HCT116 (cell line): ENCODE data around the gene RAB31. TPM values are rescaled to one million over a fixed set of nuclear protein-coding genes. Genes with fewer than 3 reads are reported as not detected.

Experiments
- ATAC-seq: fragments of 200-7000 bp; cut with Tn5 transposase; 2 replicates; pipeline ENCODE4 v1.9.1; 2020; ENCODE audit warnings: mild to moderate bottlenecking, moderate library complexity
- BruUV-seq: library from RNA; stranded (reverse); fragments of 400-500 nt; replicated peaks from 2 replicates; lab custom pipeline; 2021; lab: Mats Ljungman, UMichigan
- CTCF ChIA-PET: fragments of 300-600 bp; sonication (Branson Sonifier 250); formaldehyde crosslinking; loops from one replicate; lab custom pipeline; 2021; ENCODE audit warnings: antibody characterized with exemption; lab: Charles Lee
- POLR2A ChIA-PET: fragments of 300-600, 350-600 bp; sonication (Branson Sonifier 250); formaldehyde crosslinking; loops from one replicate; lab custom pipeline; 2021; ENCODE audit warnings: antibody characterized with exemption; lab: Charles Lee
- RAD21 ChIA-PET, 2 experiments: fragments of 300-600 bp; sonication (Branson Sonifier 250); formaldehyde crosslinking; loops; one replicate each; lab custom pipeline; 2023; ENCODE audit warnings: low total read pairs in 2 of 2; ENCODE audit not compliant: uncharacterized antibody in 2 of 2, unreplicated experiment in 2 of 2, low non-redundant PET in 1 of 2; lab: Charles Lee
- DNase-seq: peaks from one replicate; pipeline ENCODE4 v3.0.0-alpha.2; 2010; ENCODE audit warnings: low read depth, low spot score
- H2AFZ ChIP-seq: fragments of 200-600 bp; shearing (Covaris generic), sonication (generic); 2 replicates; pipeline ENCODE4 v1.6.1; 2017; ENCODE audit warnings: low read depth, mixed run types, mixed read lengths, antibody characterized with exemption, low read length; ENCODE audit not compliant: poor library complexity, severe bottlenecking
- H3K27ac ChIP-seq: 2 replicates; pipeline ENCODE4 v1.5.1; 2012; ENCODE audit warnings: low read depth, low read length
- H3K27me3 ChIP-seq: fragments of 200-600 bp; sonication (generic); 2 replicates; pipeline ENCODE4 v1.6.1; 2016; ENCODE audit warnings: mixed run types, low read length, mixed read lengths; ENCODE audit not compliant: insufficient read depth
- H3K36me3 ChIP-seq, 2 experiments: fragments of 200-500 bp in 1 of 2; fragments of 200-600 bp in 1 of 2; sonication (Bioruptor generic) in 1 of 2; sonication (generic) in 1 of 2; 2 replicates each; pipeline versions ENCODE4 v1.5.1 to v1.6.1; 2014 to 2016; ENCODE audit warnings: low read length in 2 of 2, inconsistent platforms in 1 of 2, mixed read lengths in 1 of 2, mixed run types in 1 of 2; ENCODE audit not compliant: insufficient read depth in 2 of 2, control insufficient read depth in 1 of 2
- H3K4me1 ChIP-seq, 2 experiments: fragments of 200-600 bp in 1 of 2; sonication (generic) in 1 of 2; 2 replicates each; pipeline versions ENCODE4 v1.5.1 to v1.6.1; 2012 to 2017; ENCODE audit warnings: low read length in 2 of 2, inconsistent platforms in 1 of 2, mild to moderate bottlenecking in 1 of 2, mixed read lengths in 1 of 2, mixed run types in 1 of 2, moderate library complexity in 1 of 2; ENCODE audit not compliant: insufficient read depth in 2 of 2, control insufficient read depth in 1 of 2
- H3K4me2 ChIP-seq: fragments of 200-600 bp; sonication (generic); 2 replicates; pipeline ENCODE4 v1.6.1; 2017; ENCODE audit warnings: mixed run types, low read length, mixed read lengths
- H3K4me3 ChIP-seq, 2 experiments: fragments of 200-600 bp in 1 of 2; sonication (generic) in 1 of 2; replicated peaks in 1 of 2; 2 replicates each; pipeline ENCODE4 v1.5.1; 2011 to 2016; ENCODE audit warnings: low read length in 2 of 2, control low read depth in 1 of 2, low read depth in 1 of 2, mild to moderate bottlenecking in 1 of 2, mixed read lengths in 1 of 2, mixed run types in 1 of 2
- H3K79me2 ChIP-seq: fragments of 200-600 bp; sonication (generic); 2 replicates; pipeline ENCODE4 v1.6.1; 2017; ENCODE audit warnings: mild to moderate bottlenecking, mixed run types, low read length, moderate library complexity, mixed read lengths; ENCODE audit not compliant: insufficient read depth
- H3K9ac ChIP-seq: fragments of 200-600 bp; sonication (generic); 2 replicates; pipeline ENCODE4 v1.6.1; 2016; ENCODE audit warnings: low read length, mixed read lengths
- H3K9me2 ChIP-seq: fragments of 200-600 bp; sonication (generic), shearing (Covaris generic); 2 replicates; pipeline ENCODE4 v1.6.1; 2017; ENCODE audit warnings: mixed run types, mild to moderate bottlenecking, moderate library complexity; ENCODE audit not compliant: insufficient read depth
- H3K9me3 ChIP-seq, 2 experiments: fragments of 200-500 bp in 1 of 2; fragments of 200-600 bp in 1 of 2; sonication (Bioruptor generic) in 1 of 2; sonication (generic) in 1 of 2; 2 replicates each; pipeline ENCODE4 v1.6.1; 2014 to 2017; ENCODE audit warnings: low read length in 2 of 2, mixed read lengths in 2 of 2, inconsistent platforms in 1 of 2, low read depth in 1 of 2, mild to moderate bottlenecking in 1 of 2, mixed run types in 1 of 2, moderate library complexity in 1 of 2; ENCODE audit not compliant: control insufficient read depth in 1 of 2, insufficient read depth in 1 of 2
- H4K20me1 ChIP-seq: fragments of 200-600 bp; sonication (generic), shearing (Covaris generic); 2 replicates; pipeline ENCODE4 v1.6.1; 2017; ENCODE audit warnings: mixed run types, mild to moderate bottlenecking, moderate library complexity; ENCODE audit not compliant: insufficient read depth
- ATF3 ChIP-seq: IDR thresholded peaks from 2 replicates; pipeline ENCODE4 v1.6.1; 2012
- CBX3 ChIP-seq: IDR thresholded peaks from 2 replicates; pipeline ENCODE4 v1.6.1; 2012; ENCODE audit warnings: low read depth
- CEBPB ChIP-seq: IDR thresholded peaks from 2 replicates; pipeline ENCODE4 v1.6.1; 2012; ENCODE audit warnings: low read depth
- EGR1 ChIP-seq: IDR thresholded peaks from 2 replicates; pipeline ENCODE4 v1.6.1; 2012; ENCODE audit warnings: low read depth
- ELF1 ChIP-seq: IDR thresholded peaks from 2 replicates; pipeline ENCODE4 v1.6.1; 2012; ENCODE audit warnings: low read depth, borderline replicate concordance
- EZH2 ChIP-seq: fragments of 200-600 bp; sonication (generic); IDR thresholded peaks from 2 replicates; pipeline ENCODE4 v1.6.1; 2017; ENCODE audit warnings: antibody characterized with exemption, mixed run types
- EZH2phosphoT487 ChIP-seq: fragments of 200-600 bp; IDR thresholded peaks from 2 replicates; pipeline ENCODE4 v1.6.1; 2018; ENCODE audit warnings: antibody characterized with exemption, borderline replicate concordance
- FOSL1 ChIP-seq: IDR thresholded peaks from 2 replicates; pipeline ENCODE4 v1.6.1; 2012; ENCODE audit warnings: low read depth
- JUND ChIP-seq: IDR thresholded peaks from 2 replicates; pipeline ENCODE4 v1.6.1; 2012
- MAX ChIP-seq: IDR thresholded peaks from 2 replicates; pipeline ENCODE4 v1.6.1; 2012
- POLR2AphosphoS5 ChIP-seq: IDR thresholded peaks from 2 replicates; pipeline ENCODE4 v1.6.1; 2011; ENCODE audit warnings: mild to moderate bottlenecking, low read depth, low read length, moderate library complexity
- RAD21 ChIP-seq: IDR thresholded peaks from 2 replicates; pipeline ENCODE4 v1.6.1; 2012; ENCODE audit warnings: low read depth, mild to moderate bottlenecking
- SIN3A ChIP-seq: IDR thresholded peaks from 2 replicates; pipeline ENCODE4 v1.6.1; 2012; ENCODE audit warnings: low read depth
- SP1 ChIP-seq: IDR thresholded peaks from 2 replicates; pipeline ENCODE4 v1.6.1; 2012; ENCODE audit warnings: low read depth
- SRF ChIP-seq: IDR thresholded peaks from 2 replicates; pipeline ENCODE4 v1.6.1; 2012; ENCODE audit warnings: low read depth
- TCF7L2 ChIP-seq: IDR thresholded peaks from 2 replicates; pipeline ENCODE4 v1.7.0; 2011; ENCODE audit warnings: borderline replicate concordance, inconsistent platforms; ENCODE audit not compliant: insufficient read depth, insufficient read length; ENCODE audit errors: extremely low read depth
- ZBTB33 ChIP-seq: IDR thresholded peaks from 2 replicates; pipeline ENCODE4 v1.6.1; 2011; ENCODE audit warnings: mild to moderate bottlenecking, low read length, moderate library complexity; ENCODE audit not compliant: insufficient replicate concordance; ENCODE audit errors: extremely low read depth
- ZFX ChIP-seq: fragments of 450-650 bp; IDR thresholded peaks from 2 replicates; pipeline ENCODE4 v1.6.1; 2017
- intact Hi-C: fragments of 100-400 bp; cut with micrococcal nuclease; formaldehyde crosslinking; loops from 2 replicates; pipeline ENCODE4 v1.10.0; 2022
- total RNA-seq: library from RNA; stranded (reverse); gene quantifications from one replicate; pipeline ENCODE4 v1.2.1, GENCODE V29; 2021; ENCODE audit not compliant: unreplicated experiment

The RAB31 gene
- total RNA-seq, 1 experiment from 2014 or later, result 46.9 TPM

- no peak for TF ChIP-seq ZBTB33
- no peak for TF ChIP-seq ZFX
- no peak for TF ChIP-seq FOSL1
- TF ChIP-seq TCF7L2, result no peak
- no peak for TF ChIP-seq CEBPB
- no peak for TF ChIP-seq JUND
- no peak for TF ChIP-seq CBX3
- TF ChIP-seq SP1, result no peak
- no peak for TF ChIP-seq EZH2
- no peak for TF ChIP-seq SRF
- no peak for TF ChIP-seq MAX
- no peak for TF ChIP-seq ATF3
- TF ChIP-seq, all 23 proteins: peak for 0
These were observed 202.0 kb downstream of the RAB31 start (continued) for GRCh38 chr18:9910071-9910470.

GRCh38 chr18:9910661-9911060 is 202.6 kb downstream of the RAB31 start:
- Histone ChIP-seq H3K27me3 (no peaks in the 10 kb centered on the region), H3K27ac (no peak overlapping the region), H3K4me2 (no peak overlapping the region), H3K9me2 (no peaks in the 10 kb centered on the region), H2AFZ (no peak overlapping the region), H3K9me3 (no peaks in the 10 kb centered on the region), H3K36me3 (no peaks in the 10 kb centered on the region), H4K20me1 (peaks cover 7% of the 10 kb centered on the region; the same call in 1 of the 2 replicates), H3K9ac (no peak overlapping the region), H3K4me1 (peaks cover 6 to 13% of the 10 kb centered on the region in 2 experiments; a peak in 3 of 4 replicates), H3K79me2 (peaks cover 11% of the 10 kb centered on the region), H3K4me3 (no peak overlapping the region)
- ChIA-PET RAD21 (no interaction called here), POLR2A (no interaction called here), CTCF (no interaction called here)
- no peak for DNase-seq
- no TSS peak for BruUV-seq
- intact Hi-C loops, result loop anchor here (10.0 kb wide), 1 partner anchor 296 kb away; the partner anchor contains the start of gene PPP4R1
- TF ChIP-seq CEBPB, result no peak
- TF ChIP-seq ZFX, result no peak
- no peak for TF ChIP-seq SIN3A
- TF ChIP-seq ZBTB33, result no peak
- no peak for TF ChIP-seq EGR1
- no peak for TF ChIP-seq SP1
- no peak for TF ChIP-seq ATF3
- no peak for TF ChIP-seq ELF1
- TF ChIP-seq EZH2phosphoT487, result no peak
- no peak for TF ChIP-seq RAD21
- TF ChIP-seq POLR2AphosphoS5, result no peak
- TF ChIP-seq CBX3, result no peak
- TF ChIP-seq TCF7L2, result no peak
- TF ChIP-seq, all 23 proteins: peak for 0
- no peak for ATAC-seq
